H1 (cell line): ENCODE measurements around the gene EXT2. TPM values are rescaled to one million over a fixed set of nuclear protein-coding genes. Genes with fewer than 3 reads are reported as not detected.

Experiments
- CEBPB ChIP-seq: IDR thresholded peaks from 2 replicates; pipeline ENCODE4 v1.6.1; 2012; ENCODE audit warnings: low read depth, low read length
- CHD1 ChIP-seq: IDR thresholded peaks from 2 replicates; pipeline ENCODE4 v1.6.1; 2012; ENCODE audit warnings: low read depth, low read length, improper control_type of control experiment
- CHD2 ChIP-seq: IDR thresholded peaks from 2 replicates; pipeline ENCODE4 v1.6.1; 2012; ENCODE audit warnings: low read length, improper control_type of control experiment
- CHD7 ChIP-seq: fragments of 300-600 bp; sonication (generic); IDR thresholded peaks from 2 replicates; pipeline ENCODE4 v1.7.1; 2012; ENCODE audit warnings: low read length, moderate library complexity, mild to moderate bottlenecking, inconsistent platforms; ENCODE audit not compliant: insufficient replicate concordance
- CTCF ChIP-seq, 3 experiments: IDR thresholded peaks; 1 replicate in 2 of 3; 2 replicates in 1 of 3; pipeline versions ENCODE4 v1.5.1 to v1.6.1; 2011; ENCODE audit warnings: low read length in 3 of 3, mild to moderate bottlenecking in 3 of 3, inconsistent platforms in 2 of 3, low read depth in 1 of 3, moderate library complexity in 1 of 3; ENCODE audit not compliant: insufficient read depth in 1 of 3; ENCODE audit errors: control extremely low read depth in 1 of 3
- FOSL1 ChIP-seq: IDR thresholded peaks from 2 replicates; pipeline ENCODE4 v1.6.1; 2011; ENCODE audit warnings: mild to moderate bottlenecking, low read depth, low read length, moderate library complexity; ENCODE audit not compliant: insufficient read depth
- JUN ChIP-seq: IDR thresholded peaks from 2 replicates; pipeline ENCODE4 v1.6.1; 2011; ENCODE audit warnings: low read depth, mild to moderate bottlenecking, improper control_type of control experiment, low read length
- SIRT6 ChIP-seq: IDR thresholded peaks from one replicate; pipeline ENCODE4 v1.7.1; 2012; ENCODE audit warnings: low read length, inconsistent platforms
- SP1 ChIP-seq: IDR thresholded peaks from 2 replicates; pipeline ENCODE4 v1.6.1; 2011; ENCODE audit warnings: low read depth, low read length
- SP2 ChIP-seq: IDR thresholded peaks from 2 replicates; pipeline ENCODE4 v1.6.1; 2012; ENCODE audit warnings: mild to moderate bottlenecking, low read length, inconsistent platforms
- SUZ12 ChIP-seq: fragments of 200-600 bp; sonication (generic); IDR thresholded peaks from 2 replicates; pipeline ENCODE4 v1.6.1; 2012; ENCODE audit warnings: mild to moderate bottlenecking, inconsistent platforms, low read length, moderate library complexity, mixed read lengths
- polyA plus RNA-seq, 7 experiments: library from polyadenylated mRNA; depleted of rRNA in 3 of 7; stranded (reverse) in 5 of 7; unstranded in 2 of 7; fragments of >200 nt in 5 of 7; fragments of 200-250 nt in 2 of 7; gene quantifications; 1 replicate in 5 of 7; 2 replicates in 1 of 7; 4 replicates in 1 of 7; pipeline versions ENCODE4 v1.2.1 to v1.2.3, GENCODE V29; 2011 to 2013; ENCODE audit warnings: missing spikeins in 2 of 7, mixed read lengths in 2 of 7
- total RNA-seq: library from RNA; stranded (reverse); fragmentation: NEBNext Ultra II Directional; extraction: Animal tissue kit (Norgen Biotek cat#: 25700); gene quantifications from 2 replicates; pipeline ENCODE4 v1.2.1, GENCODE V29; 2021

EXT2 gene
- total and polyA plus RNA-seq, 2 of the 8 experiments (the other 6 are each of a cell fraction or from before 2014, with no cell fraction given), result 29.8 to 42.8 TPM

- TF ChIP-seq CHD7, result no peak
- TF ChIP-seq CTCF (IDR thresholded peaks at IDR 0.05; ENCODE audit: control extremely low read depth in 1 of 3, insufficient read depth in 1 of 3, low read depth in 1 of 3, low read length in 3 of 3), result no peak
- no peak for TF ChIP-seq CEBPB
- TF ChIP-seq SP1, result no peak
- no peak for TF ChIP-seq SP2
- TF ChIP-seq JUN, result no peak
- no peak for TF ChIP-seq FOSL1
- no peak for TF ChIP-seq CHD2
- TF ChIP-seq SUZ12, result no peak
- TF ChIP-seq SIRT6, result no peak
- no peak for TF ChIP-seq CHD1
Measured at GRCh38 chr11:44080951-44081350, 14.5 kb upstream of the EXT2 start (continued).
